GM21515 (cell line): ENCODE data around the gene SLC36A4.
"Not testable (repeated sequence)": the region's sequence is repeated elsewhere in the genome, so short reads cannot be mapped to it uniquely, and the experiment has no call there.

Experiments
- ATAC-seq: cut with Tn5 transposase; IDR thresholded peaks from one replicate; pipeline ENCODE4 v1.9.1; 2021; ENCODE audit not compliant: unreplicated experiment

Gene SLC36A4

DNA sequence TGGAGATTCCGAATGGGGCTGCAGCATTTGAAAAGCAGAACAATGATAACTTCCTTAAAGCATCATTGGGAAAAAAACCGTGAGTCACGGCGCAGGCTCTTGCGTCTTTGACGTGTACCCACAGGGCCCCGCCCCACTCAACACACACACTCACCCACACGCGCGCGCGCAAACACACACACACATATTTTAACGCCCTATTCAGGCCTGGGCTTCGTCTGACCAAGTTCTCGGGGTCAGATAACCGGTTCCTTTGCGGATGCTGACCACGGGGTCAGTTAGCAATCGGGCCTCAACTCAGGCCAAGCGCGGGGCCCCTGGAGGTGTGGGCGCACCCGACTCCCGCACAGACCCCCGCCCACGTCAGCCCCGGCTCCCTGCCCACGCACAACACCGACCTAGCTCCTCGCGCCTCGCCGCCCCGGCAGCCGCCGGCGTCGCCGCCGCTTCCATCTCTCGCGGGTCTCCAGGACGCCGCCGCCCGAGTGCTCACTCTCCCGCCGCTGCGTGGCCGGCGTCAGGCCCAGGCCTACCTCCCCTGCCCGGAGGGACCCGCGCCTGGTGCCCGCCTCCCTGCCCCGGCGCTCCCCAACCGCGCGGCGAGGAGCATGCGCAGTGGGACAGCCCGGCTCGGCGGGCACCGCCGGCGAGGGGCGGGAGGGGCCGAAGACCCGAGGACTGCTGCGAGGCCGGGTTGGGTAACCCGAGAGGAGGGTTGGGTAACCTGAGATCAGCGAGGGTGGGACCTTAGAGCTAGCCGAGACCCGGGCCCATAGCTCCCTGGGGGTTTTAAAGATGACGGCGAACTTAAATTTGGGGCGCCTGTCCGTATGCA, at the start of gene SLC36A4:
SLC36A4 (minus strand) TSS at position 612 of the 835 bp plus-strand sequence; CDS start at position 453, 159 bp downstream.
- ATAC-seq: peak; percentile 92

DNA sequence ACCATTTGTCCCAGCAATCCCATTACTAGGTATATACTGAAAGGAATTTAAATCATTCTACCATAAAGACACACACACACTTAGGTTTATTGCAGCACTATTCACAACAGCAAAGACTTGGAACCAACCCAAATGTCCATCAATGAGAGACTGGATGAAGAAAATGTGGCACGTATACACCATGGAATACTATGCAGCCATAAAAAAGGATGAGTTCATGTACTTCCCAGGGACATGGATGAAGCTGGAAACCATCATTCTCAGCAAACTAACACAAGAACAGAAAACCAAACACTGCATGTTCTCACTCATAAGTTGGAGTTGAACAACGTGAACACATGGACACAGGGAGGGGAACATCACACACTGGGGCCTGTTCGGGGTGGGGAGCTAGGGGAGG, 49.0 kb upstream of the SLC36A4 start:
- ATAC-seq: not testable (repeated sequence)

DNA sequence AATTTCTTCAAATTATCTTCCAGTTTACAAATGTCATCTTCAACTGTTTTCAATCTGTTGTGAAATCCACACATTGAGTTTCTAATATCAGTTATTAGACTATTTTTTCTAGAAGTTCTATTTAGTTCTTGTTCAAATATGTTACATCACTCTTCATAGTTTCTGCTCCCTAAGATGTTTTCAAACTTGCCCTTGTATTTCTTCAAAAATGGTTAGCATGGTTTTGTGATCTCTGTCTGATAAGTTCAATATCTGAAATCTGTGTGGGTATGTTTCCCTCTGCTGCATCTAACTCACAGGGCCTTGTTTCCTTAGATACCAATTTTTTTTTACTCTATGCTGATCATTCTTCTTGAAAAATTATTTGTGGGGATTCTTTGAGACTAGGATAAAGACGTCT, 46.2 kb upstream of the SLC36A4 start:
- no peak for ATAC-seq

DNA sequence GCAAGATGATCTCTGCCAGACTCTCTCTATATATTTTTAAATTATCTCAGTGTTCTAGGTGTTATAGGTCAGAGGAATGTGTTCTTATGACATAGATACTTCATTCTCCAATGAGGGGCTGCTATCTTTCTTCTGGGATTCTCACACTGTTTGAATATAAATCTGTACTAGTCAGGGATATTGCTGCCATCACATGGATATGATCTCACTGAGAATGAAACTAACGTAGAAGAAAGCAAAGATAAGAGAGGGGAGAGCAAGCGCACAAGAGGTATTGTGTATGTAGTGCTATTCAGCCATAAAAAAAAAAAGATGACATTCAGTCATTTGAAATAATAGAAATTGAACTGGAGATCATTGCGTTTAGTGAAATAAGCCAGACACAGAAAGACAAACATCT, 42.2 kb upstream of the SLC36A4 start:
- ATAC-seq: no peak

DNA sequence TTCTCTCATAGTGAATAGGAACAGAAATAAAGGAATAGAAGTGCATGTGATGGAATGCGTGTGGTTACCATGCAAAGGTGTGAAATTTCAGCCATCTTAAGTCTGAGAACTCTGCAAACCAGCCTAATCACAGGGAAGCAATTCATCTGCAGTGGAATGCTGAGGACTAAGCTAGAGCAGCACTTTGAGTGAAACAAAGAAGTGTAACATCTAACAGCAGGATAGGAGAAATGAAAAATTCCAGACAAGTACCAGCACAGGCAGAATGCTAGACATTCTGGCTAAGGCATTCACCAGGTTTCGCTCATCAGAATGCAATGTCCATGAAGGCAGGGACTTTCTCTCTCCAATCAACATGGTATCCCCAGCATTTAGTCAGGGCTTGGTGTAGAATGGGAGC, 41.2 kb upstream of the SLC36A4 start:
- ATAC-seq: no peak

DNA sequence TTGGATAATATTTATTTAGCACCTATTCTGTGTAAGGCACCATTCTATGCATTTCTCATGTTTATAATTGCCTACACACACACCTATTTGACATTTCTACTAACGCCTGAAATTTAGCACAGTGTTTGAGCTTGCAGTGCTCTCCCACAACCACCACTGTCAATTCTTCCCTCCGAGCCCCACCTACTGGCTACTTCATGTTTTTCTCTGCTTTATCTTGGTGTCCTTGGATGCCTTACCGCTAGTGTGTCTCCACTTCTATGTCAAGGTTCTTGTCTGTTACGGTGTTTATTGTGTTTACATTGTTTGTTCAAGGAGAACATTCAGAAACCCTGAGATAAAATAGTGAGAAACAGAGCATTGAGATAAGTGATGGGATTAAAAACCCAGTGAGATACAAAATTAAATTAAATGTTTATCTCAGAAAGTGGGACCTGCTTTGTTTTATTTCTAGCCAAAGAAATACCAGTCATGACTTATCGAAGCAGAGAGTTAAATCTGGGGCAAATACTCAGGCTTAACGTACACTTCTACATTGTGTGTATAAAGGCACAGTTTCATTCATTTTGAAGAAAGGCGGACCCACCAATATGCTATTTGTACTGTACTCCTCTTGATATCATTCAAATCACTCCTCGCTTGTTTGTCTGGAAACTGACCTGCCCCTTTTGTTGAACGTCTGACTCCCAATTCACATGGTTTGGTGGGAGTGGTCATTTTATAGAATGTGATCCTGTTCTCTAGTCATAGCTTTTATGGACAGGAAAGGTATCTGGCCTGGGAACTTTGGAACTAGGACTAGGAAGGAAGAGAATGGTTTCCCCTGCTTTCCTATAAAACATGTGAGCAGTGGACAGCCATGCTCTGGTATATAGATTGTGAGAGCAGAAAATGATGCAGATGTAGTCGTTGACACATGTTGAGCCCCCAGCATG, 39.2 kb upstream of the SLC36A4 start:
- ATAC-seq: peak; percentile 60

DNA sequence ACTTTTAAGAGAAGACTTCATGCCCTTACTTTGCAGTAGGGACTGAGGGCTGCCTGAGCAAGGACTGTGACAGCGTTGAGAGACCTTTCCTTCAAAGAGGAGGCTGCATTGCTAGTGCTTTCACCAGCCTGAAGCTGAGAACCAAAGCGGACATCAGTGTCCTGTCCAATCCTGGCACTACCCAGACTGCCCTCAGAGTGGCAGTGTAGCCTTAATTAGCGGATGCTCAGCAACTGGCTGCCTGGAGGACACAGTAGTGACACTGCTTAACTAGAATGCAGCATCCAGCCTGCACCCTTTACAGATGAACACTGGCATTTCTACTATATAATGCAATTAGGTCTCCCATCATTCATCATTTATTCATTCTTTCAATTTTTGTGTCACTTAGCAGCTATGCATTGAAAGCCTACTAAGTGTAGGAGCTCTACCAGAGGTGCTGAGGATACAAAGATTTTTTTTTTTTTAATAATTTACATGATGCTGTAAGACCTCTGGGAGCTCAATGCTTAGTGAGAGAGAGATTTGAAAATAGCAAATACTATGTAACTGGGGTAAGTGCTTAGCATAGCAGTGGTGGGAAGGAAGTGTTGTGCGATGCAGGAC, 36.9 kb upstream of the SLC36A4 start:
- peak; percentile 99 for ATAC-seq

DNA sequence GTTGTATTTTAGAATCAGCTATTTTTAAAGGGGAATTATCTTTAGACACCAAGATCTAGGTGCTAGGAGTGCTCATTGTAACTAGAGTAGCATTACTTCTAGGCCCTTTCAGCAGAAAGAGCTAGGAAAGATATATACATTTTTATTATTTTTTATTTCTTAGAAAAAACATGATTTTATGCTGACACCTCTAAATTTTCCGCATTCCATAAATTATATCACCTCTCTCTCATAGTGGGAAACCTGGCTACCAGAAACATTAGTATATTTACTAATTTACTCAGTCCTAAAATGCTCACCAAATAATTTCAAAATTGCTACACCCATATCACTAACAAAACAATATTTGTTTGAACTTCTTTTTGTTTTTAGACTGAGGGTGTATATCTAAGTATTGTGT, 32.1 kb upstream of the SLC36A4 start:
- no peak for ATAC-seq

DNA sequence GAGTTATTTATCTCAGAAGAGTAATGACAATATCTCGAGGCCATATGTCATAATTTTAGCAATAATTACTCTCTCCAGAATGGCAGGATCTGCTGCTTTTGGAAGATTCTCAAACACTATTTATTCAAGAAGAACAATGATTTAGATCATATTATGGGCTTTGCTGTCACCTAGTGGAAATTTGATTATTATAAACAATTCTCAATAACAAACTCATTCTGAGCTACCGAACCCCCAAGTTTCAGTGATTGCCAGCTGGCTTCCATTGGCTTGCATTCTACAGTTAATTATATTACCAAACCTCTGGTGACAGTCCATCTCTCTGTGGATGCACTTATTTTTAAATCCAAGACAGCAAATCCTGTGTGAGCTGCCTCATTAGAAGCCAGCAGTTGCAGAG, 27.9 kb upstream of the SLC36A4 start:
- ATAC-seq: no peak

DNA sequence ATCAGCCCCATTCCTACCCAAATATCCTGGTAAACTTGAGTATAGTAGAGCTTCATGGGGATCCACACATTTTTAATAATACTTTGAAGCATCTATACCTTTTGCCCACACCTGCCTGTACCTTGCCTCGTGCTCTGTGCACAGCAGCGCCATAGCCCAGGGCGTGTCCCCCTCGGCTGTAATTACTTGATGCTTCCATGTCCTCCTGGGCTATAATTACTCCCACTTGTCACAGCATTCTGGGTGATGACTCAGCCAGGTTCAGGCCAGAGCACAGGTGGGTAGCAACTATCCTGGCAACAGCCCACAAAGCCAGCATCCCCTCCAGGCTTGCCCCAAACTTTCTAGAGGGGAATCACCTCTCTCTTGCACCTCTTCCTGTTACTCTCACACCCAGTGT, 23.7 kb upstream of the SLC36A4 start:
- ATAC-seq: no peak

DNA sequence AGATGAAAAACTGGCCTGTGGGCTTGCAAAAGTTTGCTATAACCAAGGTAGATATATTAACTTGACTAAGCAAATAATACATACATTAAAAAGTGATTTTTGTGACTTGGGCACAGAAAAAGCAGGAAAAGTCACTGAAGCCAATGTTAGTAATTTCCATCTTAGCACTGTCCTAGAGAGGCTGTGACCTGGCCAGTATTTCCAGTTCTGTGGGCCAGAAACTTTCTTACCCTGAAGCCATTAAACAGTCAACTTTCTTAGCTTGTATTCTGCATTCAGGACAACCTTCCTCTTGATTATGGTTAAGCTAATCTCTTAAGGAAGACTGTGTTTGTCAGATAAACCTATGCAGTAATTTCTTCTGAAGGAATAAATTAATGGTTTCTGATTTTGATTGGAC, 22.3 kb upstream of the SLC36A4 start:
- no peak for ATAC-seq

DNA sequence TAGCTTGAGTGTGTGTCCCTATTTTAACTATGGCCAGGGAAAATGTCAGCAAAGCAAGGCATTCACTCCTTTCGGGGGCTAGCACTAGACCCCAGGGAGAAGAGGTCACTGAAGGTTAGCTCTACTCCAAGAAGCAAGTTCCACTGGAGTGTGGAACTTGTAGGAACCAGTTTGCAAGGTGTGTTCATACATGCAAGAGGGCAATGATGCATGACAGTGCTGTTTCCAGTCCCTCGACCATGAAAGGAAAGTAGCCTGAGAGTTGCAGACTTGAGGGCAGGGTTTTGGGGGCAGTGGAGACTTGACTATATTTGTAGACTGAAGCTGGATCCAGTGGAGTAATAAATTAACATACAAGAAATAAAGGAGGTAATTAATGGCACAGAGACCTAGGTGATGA, 21.6 kb upstream of the SLC36A4 start:
- ATAC-seq: no peak

DNA sequence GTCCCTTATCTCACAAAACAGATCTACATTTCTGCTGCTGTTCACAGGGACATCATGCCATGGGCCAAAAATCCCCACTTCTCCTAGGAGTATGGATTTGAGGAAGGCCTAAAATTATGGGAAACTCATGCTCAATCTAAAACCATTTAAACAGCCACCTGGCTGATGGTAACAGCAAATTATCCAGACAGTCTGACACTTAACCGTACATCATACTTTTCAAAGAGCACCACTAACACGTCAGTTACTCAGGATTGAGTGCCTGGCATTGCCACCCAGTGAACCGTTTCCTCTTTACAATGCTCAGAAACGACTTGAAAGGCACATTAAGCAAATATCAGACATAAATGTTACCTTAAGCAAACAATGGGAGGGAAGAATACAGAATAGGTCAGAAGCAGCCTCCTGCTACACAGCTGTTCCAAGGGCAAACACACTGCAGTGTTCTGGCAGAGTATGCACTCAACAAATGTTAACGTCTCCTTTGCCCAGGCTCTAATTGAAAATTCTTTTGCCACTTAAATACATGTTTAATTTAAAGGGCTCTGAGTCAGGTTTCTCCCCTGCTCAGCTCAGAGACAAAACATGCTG, 18.8 kb upstream of the SLC36A4 start:
- no peak for ATAC-seq

DNA sequence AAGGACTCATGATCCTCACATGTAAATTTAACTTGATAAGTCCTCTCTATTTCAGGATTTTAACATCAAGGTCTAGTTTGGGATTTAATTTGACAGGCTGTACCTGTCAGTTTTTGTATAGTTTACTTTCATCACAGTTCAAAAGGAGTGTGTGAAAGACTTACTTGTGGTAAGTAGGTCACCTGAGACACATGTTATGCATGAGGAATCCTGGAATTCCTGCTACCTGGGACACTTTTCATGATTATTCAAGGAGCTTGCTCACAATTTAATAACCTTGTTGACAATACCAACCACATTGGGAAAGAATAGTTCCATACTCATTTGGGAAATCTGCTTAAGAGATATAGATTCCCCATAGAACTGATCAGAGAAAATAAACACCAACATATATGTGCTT, 15.8 kb upstream of the SLC36A4 start:
- ATAC-seq: no peak

DNA sequence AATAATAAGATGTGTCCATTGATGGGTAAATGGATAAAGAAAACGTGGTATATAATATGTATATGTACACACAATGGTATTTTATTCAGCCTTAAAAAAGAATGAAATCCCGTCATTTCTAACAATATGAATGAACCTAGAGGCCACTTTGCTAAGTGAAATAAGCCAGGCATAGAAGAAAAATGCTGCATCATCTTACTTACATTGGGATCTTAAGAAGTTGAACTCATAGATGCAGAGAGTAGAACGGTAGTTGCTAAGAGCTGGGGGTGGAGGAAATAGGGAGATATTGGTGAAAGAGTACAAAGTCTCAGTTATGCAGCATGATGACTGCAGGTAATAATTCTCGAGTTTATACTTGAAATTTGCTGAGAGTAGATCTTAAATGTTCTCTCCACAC, 14.3 kb upstream of the SLC36A4 start:
- no peak for ATAC-seq

DNA sequence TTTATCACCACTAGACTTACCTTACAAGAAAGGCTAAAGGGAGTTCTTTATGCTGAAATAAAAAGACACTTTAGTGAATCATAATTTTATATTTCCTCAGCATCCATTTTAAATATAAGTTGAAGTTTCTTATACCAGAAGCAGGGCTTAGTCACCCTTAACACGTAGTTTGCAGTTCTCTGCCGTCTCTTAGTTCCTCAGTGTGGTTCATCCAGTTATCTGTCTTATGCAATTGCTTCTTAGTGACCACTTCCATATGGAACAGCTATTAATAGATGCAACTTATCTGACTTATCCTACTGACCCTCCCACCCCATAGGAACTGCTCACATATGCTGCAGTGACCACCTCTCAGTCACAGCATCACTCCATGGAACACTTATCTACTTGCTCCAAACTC, 11.7 kb upstream of the SLC36A4 start:
- ATAC-seq: no peak

DNA sequence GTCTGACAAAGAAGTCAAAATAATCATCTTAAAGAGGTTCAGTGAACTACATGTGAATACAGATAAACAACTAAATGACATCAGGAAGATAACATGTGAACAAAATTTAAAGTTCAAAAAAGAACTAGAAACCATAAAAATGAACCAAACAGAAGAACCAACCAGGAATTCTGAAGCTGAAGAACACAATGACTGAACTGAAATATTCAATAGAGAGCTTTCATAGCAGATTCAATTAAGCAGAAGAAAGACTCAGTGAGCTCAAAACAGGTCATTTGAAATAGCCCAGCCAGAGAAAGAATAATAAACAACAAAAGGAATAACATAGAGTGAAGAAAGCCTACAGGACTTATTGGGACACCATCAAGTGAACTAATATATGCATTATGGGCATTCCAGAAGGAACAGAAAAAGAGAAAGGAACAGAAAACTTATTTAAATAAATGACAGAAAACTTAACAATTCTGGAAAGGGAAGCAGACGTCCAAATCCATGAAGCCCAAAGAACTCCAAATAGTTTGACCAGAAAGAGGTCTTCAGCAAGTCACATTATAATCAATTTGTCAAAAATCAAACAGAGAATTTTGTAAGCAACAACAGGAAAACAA, 11.0 kb upstream of the SLC36A4 start:
- ATAC-seq: no peak

DNA sequence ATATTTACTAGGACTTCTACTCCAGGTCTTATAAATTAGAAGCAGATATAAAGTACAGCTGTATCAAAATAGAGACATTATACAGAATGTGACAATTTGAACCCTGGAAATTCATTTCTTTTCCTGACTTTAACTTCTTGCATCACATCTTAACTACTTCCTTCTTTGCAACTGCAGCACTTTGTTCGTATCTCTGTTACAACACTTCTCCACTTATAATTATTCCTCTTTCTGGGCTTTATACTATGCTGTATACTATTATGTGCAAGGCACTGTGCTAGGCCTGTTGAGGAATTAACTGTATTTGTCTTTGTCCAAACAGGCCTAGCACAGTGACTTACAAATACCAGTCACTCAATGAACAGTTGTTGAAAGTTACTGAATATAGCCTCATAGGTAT, 1.8 kb upstream of the SLC36A4 start:
- ATAC-seq: no peak

DNA sequence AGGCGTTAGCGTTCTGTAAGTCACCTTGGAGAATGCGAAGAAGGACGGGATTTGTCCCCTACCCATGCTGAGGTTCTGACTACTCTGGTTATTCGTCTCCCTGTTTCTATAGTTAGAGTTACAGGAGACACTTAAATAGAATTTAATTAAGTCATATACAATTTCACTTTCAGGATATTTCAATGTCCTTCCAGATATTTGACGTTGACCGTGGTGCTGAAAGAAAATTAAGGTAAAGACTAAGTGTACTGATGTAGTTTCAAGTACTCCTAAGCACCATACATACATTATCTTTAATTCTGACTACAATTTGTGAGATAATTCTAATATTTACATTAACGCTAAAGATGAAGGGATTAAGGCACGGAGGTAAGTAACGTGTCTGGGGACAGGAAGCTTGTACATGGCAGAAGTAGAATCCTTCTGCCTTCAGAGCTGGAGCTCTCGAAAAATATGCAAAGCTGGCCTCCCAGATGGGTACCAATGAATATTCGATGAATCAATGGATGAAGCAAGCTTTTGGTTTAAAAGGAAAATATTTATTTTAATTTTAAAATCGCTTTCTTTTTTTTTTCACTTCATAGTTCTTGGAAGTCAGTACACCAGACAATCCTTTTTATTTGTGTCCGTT, 539 bp upstream of the SLC36A4 start:
- peak; percentile 1 for ATAC-seq

DNA sequence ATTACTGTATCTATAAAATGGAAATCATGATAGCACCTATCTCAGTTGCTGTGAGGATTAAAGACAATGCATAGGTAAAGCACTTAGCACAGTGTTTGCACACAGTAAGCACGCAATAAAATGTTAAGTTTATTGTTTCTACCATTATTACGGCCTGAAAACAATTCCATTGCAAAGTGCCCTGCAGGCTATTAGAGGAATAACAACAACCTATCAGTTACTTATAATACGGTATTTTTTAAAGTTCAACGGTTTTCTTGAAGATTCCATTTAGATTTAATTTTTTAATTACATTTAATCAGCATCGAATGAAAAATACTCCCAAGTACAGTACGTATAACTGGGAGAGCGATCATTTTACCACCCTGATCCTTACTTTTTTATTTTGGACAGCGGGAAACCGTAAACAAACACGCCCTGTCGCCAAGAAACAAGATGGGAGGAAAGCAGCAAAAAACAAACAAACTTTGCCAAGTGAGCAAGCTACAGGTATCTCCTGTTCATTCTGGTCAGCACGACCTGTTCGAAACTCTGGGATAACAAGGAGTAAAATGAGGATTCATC, 893 bp downstream of the SLC36A4 start:
- ATAC-seq: peak; percentile 22
